ENCODE data around the gene NUP42.

Gene NUP42

GRCh38 chr7:23167691-23168090 is 14.2 kb upstream of the NUP42 start:
- Histone ChIP-seq H3K4me2 (ENCODE audit: low read depth, low read length, poor library complexity, severe bottlenecking) (no peak overlapping the region), H4K20me1 (ENCODE audit: insufficient read depth, low read length, poor library complexity, severe bottlenecking) (no peaks in the 10 kb centered on the region), H3K9ac (ENCODE audit: low read depth, low read length, poor library complexity, severe bottlenecking) (no peak overlapping the region), H3K9me3 (ENCODE audit: insufficient read depth, low read depth, low read length) (no peaks in the 10 kb centered on the region), H3K4me3 (ENCODE audit: low read length, poor library complexity, severe bottlenecking) (no peak overlapping the region), H3K27me3 (ENCODE audit: insufficient read depth, low read length, poor library complexity, severe bottlenecking) (no peaks in the 10 kb centered on the region), H3K9me2 (replicated peaks; ENCODE audit: low read depth, low read length) (no peaks in the 10 kb centered on the region), H3F3A (ENCODE audit: low read depth) (no peaks in the 10 kb centered on the region), H3K4me1 (ENCODE audit: insufficient read depth, low read length, poor library complexity, severe bottlenecking) (no peaks in the 10 kb centered on the region), H3K36me3 (ENCODE audit: insufficient read depth, low read length) (no peaks in the 10 kb centered on the region), H3K79me2 (ENCODE audit: insufficient read depth, low read length) (no peaks in the 10 kb centered on the region), H2AFZ (ENCODE audit: low read length) (no peak overlapping the region)
- TF ChIP-seq CTCF (conservative IDR thresholded peaks at IDR 0.05; ENCODE audit: low read length), result no peak
- no peak for TF ChIP-seq EZH2phosphoT487 (IDR thresholded peaks at IDR 0.05; ENCODE audit: borderline replicate concordance)

GRCh38 chr7:23168111-23168885 is 13.6 kb upstream of the NUP42 start:
- H3K4me3 ChIP-seq (ENCODE audit: low read length, poor library complexity, severe bottlenecking), result no peak overlapping the region
- no peak overlapping the region for H3K9ac ChIP-seq (ENCODE audit: low read depth, low read length, poor library complexity, severe bottlenecking)
- H3K9me2 ChIP-seq (replicated peaks; ENCODE audit: low read depth, low read length), result no peaks in the 10 kb centered on the region
- H3F3A ChIP-seq (ENCODE audit: low read depth), result no peaks in the 10 kb centered on the region
- H3K79me2 ChIP-seq (ENCODE audit: insufficient read depth, low read length), result no peaks in the 10 kb centered on the region
- H2AFZ ChIP-seq (ENCODE audit: low read length), result no peak overlapping the region
- H3K27me3 ChIP-seq (ENCODE audit: insufficient read depth, low read length, poor library complexity, severe bottlenecking), result no peaks in the 10 kb centered on the region
- no peaks in the 10 kb centered on the region for H3K36me3 ChIP-seq (ENCODE audit: insufficient read depth, low read length)
- H3K4me1 ChIP-seq (ENCODE audit: insufficient read depth, low read length, poor library complexity, severe bottlenecking), result no peaks in the 10 kb centered on the region
- H4K20me1 ChIP-seq (ENCODE audit: insufficient read depth, low read length, poor library complexity, severe bottlenecking), result no peaks in the 10 kb centered on the region
- no peak for TF ChIP-seq CTCF (conservative IDR thresholded peaks at IDR 0.05; ENCODE audit: low read length)
- TF ChIP-seq EZH2phosphoT487 (IDR thresholded peaks at IDR 0.05; ENCODE audit: borderline replicate concordance), result no peak
- no peaks in the 10 kb centered on the region for H3K9me3 ChIP-seq (ENCODE audit: insufficient read depth, low read depth, low read length)
- H3K4me2 ChIP-seq (ENCODE audit: low read depth, low read length, poor library complexity, severe bottlenecking), result no peak overlapping the region

- H4K20me1 ChIP-seq (ENCODE audit: insufficient read depth, low read length, poor library complexity, severe bottlenecking), result no peaks in the 10 kb centered on the region
- H3K9ac ChIP-seq (ENCODE audit: low read depth, low read length, poor library complexity, severe bottlenecking), result no peak overlapping the region
- TF ChIP-seq EZH2phosphoT487 (IDR thresholded peaks at IDR 0.05; ENCODE audit: borderline replicate concordance) (no peak), CTCF (conservative IDR thresholded peaks at IDR 0.05; ENCODE audit: low read length) (no peak)
- no peak overlapping the region for H2AFZ ChIP-seq (ENCODE audit: low read length)
- 0 out of 2 replicates have a peak, but pooled peaks cover 3% of the 10 kb centered on the region for H3F3A ChIP-seq (ENCODE audit: low read depth)
- H3K9me3 ChIP-seq (ENCODE audit: insufficient read depth, low read depth, low read length), result no peaks in the 10 kb centered on the region
- H3K4me1 ChIP-seq (ENCODE audit: insufficient read depth, low read length, poor library complexity, severe bottlenecking), result peaks cover 4% of the 10 kb centered on the region
- H3K4me3 ChIP-seq (ENCODE audit: low read length, poor library complexity, severe bottlenecking), result no peak overlapping the region
- no peak overlapping the region for H3K4me2 ChIP-seq (ENCODE audit: low read depth, low read length, poor library complexity, severe bottlenecking)
- H3K27me3 ChIP-seq (ENCODE audit: insufficient read depth, low read length, poor library complexity, severe bottlenecking), result no peaks in the 10 kb centered on the region
- H3K9me2 ChIP-seq (replicated peaks; ENCODE audit: low read depth, low read length), result no peaks in the 10 kb centered on the region
- no peaks in the 10 kb centered on the region for H3K79me2 ChIP-seq (ENCODE audit: insufficient read depth, low read length)
- peaks cover 6% of the 10 kb centered on the region; the same call in 1 of the 2 replicates for H3K36me3 ChIP-seq (ENCODE audit: insufficient read depth, low read length)
Observed at GRCh38 chr7:23175938-23176337, 5.9 kb upstream of the NUP42 start.

All from Loucy (cell line).